Neural cell (in vitro differentiated cells): ENCODE measurements around the gene RBM38. TPM values are rescaled to one million over a fixed set of nuclear protein-coding genes. Genes with fewer than 3 reads are reported as not detected.

Experiments
- H2AFZ ChIP-seq: fragments of 200-600, 300-800 bp; sonication (generic), shearing (Covaris generic); 2 replicates; pipeline ENCODE4 v1.6.0; 2014; ENCODE audit warnings: low read depth, mild to moderate bottlenecking, antibody characterized with exemption, low read length, moderate library complexity
- H3F3A ChIP-seq: fragments of 200-600 bp; shearing (Covaris generic); 2 replicates; pipeline ENCODE4 v1.6.1; 2016; ENCODE audit warnings: mild to moderate bottlenecking, moderate library complexity, mixed read lengths, antibody characterized with exemption, low read length; ENCODE audit not compliant: insufficient read depth, poor library complexity, severe bottlenecking
- H3K27ac ChIP-seq: fragments of 200-600, 300-800 bp; sonication (generic), shearing (Covaris generic); 2 replicates; pipeline ENCODE4 v1.5.1; 2014; ENCODE audit warnings: mild to moderate bottlenecking, low read length, moderate library complexity
- H3K27me3 ChIP-seq: fragments of 300-800, 200-600 bp; sonication (generic), shearing (Covaris generic); 2 replicates; pipeline ENCODE4 v1.6.0; 2014; ENCODE audit warnings: mild to moderate bottlenecking, low read depth, low read length, moderate library complexity; ENCODE audit not compliant: insufficient read depth
- H3K36me3 ChIP-seq: fragments of 300-800, 200-600 bp; sonication (generic), shearing (Covaris generic); 2 replicates; pipeline ENCODE4 v1.5.1; 2014; ENCODE audit warnings: mild to moderate bottlenecking, antibody characterized with exemption, low read length, moderate library complexity; ENCODE audit not compliant: insufficient read depth
- H3K4me2 ChIP-seq: fragments of 300-800, 200-600 bp; sonication (generic), shearing (Covaris generic); 2 replicates; pipeline ENCODE4 v1.6.0; 2014; ENCODE audit warnings: mild to moderate bottlenecking, low read length
- H3K4me3 ChIP-seq: fragments of 300-800, 200-600 bp; sonication (generic), shearing (Covaris generic); 2 replicates; pipeline ENCODE4 v1.5.1; 2014; ENCODE audit warnings: mild to moderate bottlenecking, low read length, moderate library complexity
- H3K79me2 ChIP-seq: fragments of 200-600 bp; shearing (Covaris generic); replicated peaks from 2 replicates; pipeline ENCODE4 v1.6.0; 2014; ENCODE audit warnings: mild to moderate bottlenecking, low read length, moderate library complexity; ENCODE audit not compliant: insufficient read depth
- H3K9ac ChIP-seq: fragments of 300-800, 200-600 bp; sonication (generic), shearing (Covaris generic); 2 replicates; pipeline ENCODE4 v1.6.1; 2016; ENCODE audit warnings: mild to moderate bottlenecking, low read length, mixed read lengths
- H3K9me2 ChIP-seq: fragments of 200-600 bp; shearing (Covaris generic); 2 replicates; pipeline ENCODE4 v1.6.1; 2016; ENCODE audit warnings: mild to moderate bottlenecking, low read length, mixed read lengths; ENCODE audit not compliant: insufficient read depth
- H3K9me3 ChIP-seq: fragments of 200-600, 300-800 bp; sonication (generic), shearing (Covaris generic); 2 replicates; pipeline ENCODE4 v1.6.1; 2016; ENCODE audit warnings: mild to moderate bottlenecking, mixed run types, low read length, moderate library complexity, mixed read lengths
- H4K20me1 ChIP-seq: fragments of 200-600 bp; shearing (Covaris generic); 2 replicates; pipeline ENCODE4 v1.6.1; 2016; ENCODE audit warnings: mild to moderate bottlenecking, mixed run types; ENCODE audit not compliant: insufficient read depth
- EP300 ChIP-seq: fragments of 450-650 bp; conservative IDR thresholded peaks from 2 replicates; pipeline ENCODE4 v1.6.1; 2014; ENCODE audit warnings: antibody characterized with exemption, mild to moderate bottlenecking, moderate library complexity; ENCODE audit not compliant: poor library complexity, severe bottlenecking
- EZH2 ChIP-seq: fragments of 200-600, 300-800 bp; shearing (Covaris generic), sonication (generic); IDR thresholded peaks from 2 replicates; pipeline ENCODE4 v1.6.1; 2014; ENCODE audit warnings: antibody characterized with exemption, low read length, borderline replicate concordance, mild to moderate bottlenecking; ENCODE audit not compliant: insufficient read depth, poor library complexity, severe bottlenecking
- MXI1 ChIP-seq: fragments of 450-650 bp; conservative IDR thresholded peaks from 2 replicates; pipeline ENCODE4 v1.6.1; 2014; ENCODE audit warnings: antibody characterized with exemption, mild to moderate bottlenecking; ENCODE audit not compliant: poor library complexity, severe bottlenecking
- POLR2AphosphoS5 ChIP-seq: IDR thresholded peaks from 2 replicates; pipeline ENCODE4 v1.6.1; 2012
- RAD21 ChIP-seq: fragments of 450-650 bp; conservative IDR thresholded peaks from 2 replicates; pipeline ENCODE4 v1.6.1; 2014; ENCODE audit warnings: antibody characterized with exemption, mild to moderate bottlenecking, moderate library complexity
- SMC3 ChIP-seq: fragments of 450-650 bp; conservative IDR thresholded peaks from 2 replicates; pipeline ENCODE4 v1.6.1; 2014; ENCODE audit warnings: antibody characterized with exemption, mild to moderate bottlenecking, moderate library complexity; ENCODE audit not compliant: poor library complexity
- TAF1 ChIP-seq: IDR thresholded peaks from 2 replicates; pipeline ENCODE4 v1.6.1; 2012; ENCODE audit warnings: low read depth
- polyA plus RNA-seq: library from polyadenylated mRNA; depleted of rRNA; stranded (reverse); fragments of >200 nt; gene quantifications from 2 replicates; pipeline ENCODE4 v1.2.3, GENCODE V29; 2014
- TF ChIP-seq, protein P1 (sequence below): fragments of 450-650 bp; IDR thresholded peaks from 2 replicates; pipeline ENCODE4 v1.5.1; 2014; ENCODE audit warnings: antibody characterized with exemption, mild to moderate bottlenecking, moderate library complexity; ENCODE audit not compliant: poor library complexity, severe bottlenecking
- TF ChIP-seq, protein P2 (sequence below): IDR thresholded peaks from 2 replicates; pipeline ENCODE4 v1.6.1; 2012; ENCODE audit warnings: borderline replicate concordance

RBM38 gene
- polyA plus RNA-seq, 1 donor from 2014 or later, result 19.0 TPM

DNA sequence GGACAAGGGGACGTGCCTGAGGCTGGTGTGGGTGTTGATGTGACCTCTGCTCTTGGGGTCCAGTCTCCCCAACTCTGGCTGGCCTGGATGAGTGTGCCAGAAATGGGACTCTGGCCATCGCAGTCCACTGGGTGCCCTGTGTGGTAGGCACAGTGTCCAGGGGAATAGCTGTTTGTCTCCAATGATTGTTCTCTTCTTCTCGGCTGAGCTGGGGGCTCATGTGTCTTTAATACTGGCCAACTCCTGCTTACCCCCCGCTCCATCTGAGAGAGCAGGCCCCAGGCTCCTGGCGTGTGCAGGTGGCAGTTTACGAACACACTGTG, 45.0 kb downstream of the RBM38 start:
- H3F3A ChIP-seq, result no peaks in the 10 kb centered on the region
- no peak overlapping the region for H3K4me3 ChIP-seq
- H3K27me3 ChIP-seq, result no peaks in the 10 kb centered on the region
- H3K27ac ChIP-seq, result no peak overlapping the region
- H3K9me2 ChIP-seq, result no peaks in the 10 kb centered on the region
- no peaks in the 10 kb centered on the region for H3K9me3 ChIP-seq
- H3K79me2 ChIP-seq, result no peaks in the 10 kb centered on the region
- H2AFZ ChIP-seq, result no peak overlapping the region
- TF ChIP-seq POLR2AphosphoS5 (no peak), EP300 (no peak), SMC3 (no peak), TAF1 (no peak), RAD21 (no peak), EZH2 (no peak), MXI1 (no peak)
- TF ChIP-seq, protein P1, sequence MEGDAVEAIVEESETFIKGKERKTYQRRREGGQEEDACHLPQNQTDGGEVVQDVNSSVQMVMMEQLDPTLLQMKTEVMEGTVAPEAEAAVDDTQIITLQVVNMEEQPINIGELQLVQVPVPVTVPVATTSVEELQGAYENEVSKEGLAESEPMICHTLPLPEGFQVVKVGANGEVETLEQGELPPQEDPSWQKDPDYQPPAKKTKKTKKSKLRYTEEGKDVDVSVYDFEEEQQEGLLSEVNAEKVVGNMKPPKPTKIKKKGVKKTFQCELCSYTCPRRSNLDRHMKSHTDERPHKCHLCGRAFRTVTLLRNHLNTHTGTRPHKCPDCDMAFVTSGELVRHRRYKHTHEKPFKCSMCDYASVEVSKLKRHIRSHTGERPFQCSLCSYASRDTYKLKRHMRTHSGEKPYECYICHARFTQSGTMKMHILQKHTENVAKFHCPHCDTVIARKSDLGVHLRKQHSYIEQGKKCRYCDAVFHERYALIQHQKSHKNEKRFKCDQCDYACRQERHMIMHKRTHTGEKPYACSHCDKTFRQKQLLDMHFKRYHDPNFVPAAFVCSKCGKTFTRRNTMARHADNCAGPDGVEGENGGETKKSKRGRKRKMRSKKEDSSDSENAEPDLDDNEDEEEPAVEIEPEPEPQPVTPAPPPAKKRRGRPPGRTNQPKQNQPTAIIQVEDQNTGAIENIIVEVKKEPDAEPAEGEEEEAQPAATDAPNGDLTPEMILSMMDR, result no peak
- TF ChIP-seq, protein P2, sequence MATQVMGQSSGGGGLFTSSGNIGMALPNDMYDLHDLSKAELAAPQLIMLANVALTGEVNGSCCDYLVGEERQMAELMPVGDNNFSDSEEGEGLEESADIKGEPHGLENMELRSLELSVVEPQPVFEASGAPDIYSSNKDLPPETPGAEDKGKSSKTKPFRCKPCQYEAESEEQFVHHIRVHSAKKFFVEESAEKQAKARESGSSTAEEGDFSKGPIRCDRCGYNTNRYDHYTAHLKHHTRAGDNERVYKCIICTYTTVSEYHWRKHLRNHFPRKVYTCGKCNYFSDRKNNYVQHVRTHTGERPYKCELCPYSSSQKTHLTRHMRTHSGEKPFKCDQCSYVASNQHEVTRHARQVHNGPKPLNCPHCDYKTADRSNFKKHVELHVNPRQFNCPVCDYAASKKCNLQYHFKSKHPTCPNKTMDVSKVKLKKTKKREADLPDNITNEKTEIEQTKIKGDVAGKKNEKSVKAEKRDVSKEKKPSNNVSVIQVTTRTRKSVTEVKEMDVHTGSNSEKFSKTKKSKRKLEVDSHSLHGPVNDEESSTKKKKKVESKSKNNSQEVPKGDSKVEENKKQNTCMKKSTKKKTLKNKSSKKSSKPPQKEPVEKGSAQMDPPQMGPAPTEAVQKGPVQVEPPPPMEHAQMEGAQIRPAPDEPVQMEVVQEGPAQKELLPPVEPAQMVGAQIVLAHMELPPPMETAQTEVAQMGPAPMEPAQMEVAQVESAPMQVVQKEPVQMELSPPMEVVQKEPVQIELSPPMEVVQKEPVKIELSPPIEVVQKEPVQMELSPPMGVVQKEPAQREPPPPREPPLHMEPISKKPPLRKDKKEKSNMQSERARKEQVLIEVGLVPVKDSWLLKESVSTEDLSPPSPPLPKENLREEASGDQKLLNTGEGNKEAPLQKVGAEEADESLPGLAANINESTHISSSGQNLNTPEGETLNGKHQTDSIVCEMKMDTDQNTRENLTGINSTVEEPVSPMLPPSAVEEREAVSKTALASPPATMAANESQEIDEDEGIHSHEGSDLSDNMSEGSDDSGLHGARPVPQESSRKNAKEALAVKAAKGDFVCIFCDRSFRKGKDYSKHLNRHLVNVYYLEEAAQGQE, result no peak
- no peaks in the 10 kb centered on the region for H3K36me3 ChIP-seq
- no peaks in the 10 kb centered on the region for H4K20me1 ChIP-seq
- H3K4me2 ChIP-seq, result no peak overlapping the region
- H3K9ac ChIP-seq, result no peak overlapping the region

DNA sequence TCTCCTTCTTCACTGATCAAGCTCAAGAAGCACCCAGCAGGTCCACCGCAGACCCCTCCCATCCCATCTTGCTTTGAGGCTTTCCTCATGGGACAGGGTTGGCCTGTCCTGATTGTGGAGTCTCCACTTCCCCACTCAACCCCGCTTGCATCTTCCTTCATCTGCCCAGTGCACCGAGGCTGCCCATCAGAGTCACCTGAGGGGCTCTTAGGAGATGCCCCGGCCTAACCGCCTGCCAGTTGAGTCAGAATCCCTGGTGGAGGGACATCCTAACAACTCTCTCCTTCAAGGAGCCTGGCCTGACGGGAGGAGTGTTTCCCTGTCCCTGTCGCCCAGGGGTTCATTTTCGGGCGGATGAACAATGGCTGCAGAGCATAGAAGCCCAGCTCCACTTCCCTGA, 46.1 kb downstream of the RBM38 start:
- Histone ChIP-seq H3K79me2 (no peaks in the 10 kb centered on the region), H4K20me1 (no peaks in the 10 kb centered on the region), H3K9me2 (no peaks in the 10 kb centered on the region), H2AFZ (no peak overlapping the region), H3K9me3 (no peaks in the 10 kb centered on the region), H3K4me3 (no peak overlapping the region), H3K27me3 (no peaks in the 10 kb centered on the region), H3K36me3 (no peaks in the 10 kb centered on the region), H3F3A (no peaks in the 10 kb centered on the region), H3K9ac (no peak overlapping the region), H3K4me2 (no peak overlapping the region), H3K27ac (no peak overlapping the region)
- TF ChIP-seq POLR2AphosphoS5, result no peak
- TF ChIP-seq EP300, result no peak
- TF ChIP-seq SMC3, result no peak

DNA sequence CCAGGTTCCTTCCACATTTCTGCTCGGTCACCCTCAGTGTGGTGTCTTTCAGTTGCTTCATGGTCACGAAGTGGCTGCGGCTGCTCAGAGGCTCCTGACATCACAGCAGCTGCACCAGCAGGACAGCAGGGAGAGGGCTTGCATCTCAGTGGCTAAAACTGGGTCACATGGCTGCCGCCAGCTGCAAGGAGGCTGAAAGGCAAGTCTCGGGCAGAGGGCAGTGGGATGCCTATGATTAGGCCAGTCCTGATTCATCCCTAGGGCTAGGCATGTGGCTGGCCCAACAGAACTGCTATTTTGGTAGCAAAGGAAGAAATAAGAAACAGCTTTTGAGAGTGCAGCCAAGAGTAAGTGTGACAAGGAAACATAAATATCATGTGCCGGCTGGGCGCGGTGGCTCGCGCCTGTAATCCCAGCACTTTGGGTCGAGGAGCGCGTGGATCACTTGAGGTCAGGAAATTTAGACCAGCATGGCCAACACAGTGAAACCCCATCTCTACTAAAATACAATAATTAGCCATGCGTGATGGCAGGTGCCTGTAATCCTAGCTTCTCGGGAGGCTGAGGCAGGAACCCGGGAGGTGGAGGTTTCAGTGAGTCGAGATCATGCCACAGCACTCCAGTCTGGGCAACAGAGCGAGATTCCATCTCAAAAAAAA, 46.6 kb downstream of the RBM38 start:
- no peaks in the 10 kb centered on the region for H3K79me2 ChIP-seq
- no peaks in the 10 kb centered on the region for H3K27me3 ChIP-seq
- no peaks in the 10 kb centered on the region for H3K9me2 ChIP-seq
- H3K27ac ChIP-seq, result no peak overlapping the region
- H3K36me3 ChIP-seq, result no peaks in the 10 kb centered on the region
- H2AFZ ChIP-seq, result no peak overlapping the region
- H3K4me3 ChIP-seq, result no peak overlapping the region
- no peaks in the 10 kb centered on the region for H4K20me1 ChIP-seq
- H3K4me2 ChIP-seq, result no peak overlapping the region
- H3K9me3 ChIP-seq, result no peaks in the 10 kb centered on the region
- H3F3A ChIP-seq, result no peaks in the 10 kb centered on the region
- TF ChIP-seq EZH2, result no peak
- TF ChIP-seq, protein P1, result no peak
- TF ChIP-seq POLR2AphosphoS5, result no peak
- no peak for TF ChIP-seq TAF1
- TF ChIP-seq EP300, result no peak
- no peak for TF ChIP-seq RAD21
- TF ChIP-seq SMC3, result no peak
- TF ChIP-seq, protein P2, result no peak
- no peak for TF ChIP-seq MXI1
- no peak overlapping the region for H3K9ac ChIP-seq
